SK-N-SH (cell line): ENCODE data around the gene TSSK6. TPM values are rescaled to one million over a fixed set of nuclear protein-coding genes. Genes with fewer than 3 reads are reported as not detected.

Source experiments
- CTCF ChIA-PET: fragments of 300-600, 350-600 bp; formaldehyde crosslinking; extraction: SDS; loops from one replicate; lab custom pipeline; 2021; lab: Yijun Ruan, JAX
- POLR2A ChIA-PET: fragments of 350-600 bp; sonication (Branson Sonifier 250); formaldehyde crosslinking; extraction: SDS; loops from one replicate; lab custom pipeline; 2020; ENCODE audit warnings: antibody characterized with exemption, inconsistent platforms; lab: Yijun Ruan, JAX
- DNase-seq: peaks from one replicate; pipeline ENCODE4 v3.0.0; 2012
- H2AFZ ChIP-seq: fragments of 200-600 bp; sonication (generic); 2 replicates; pipeline ENCODE4 v1.8.1; 2016; ENCODE audit warnings: antibody characterized with exemption, mild to moderate bottlenecking, low read depth
- H3F3A ChIP-seq: fragments of 200-600 bp; sonication (generic); replicated peaks from 2 replicates; pipeline ENCODE3; 2016; ENCODE audit warnings: antibody characterized with exemption, mild to moderate bottlenecking; ENCODE audit not compliant: insufficient read depth
- H3K27ac ChIP-seq, 2 experiments: fragments of 200-500 bp in 1 of 2; fragments of 200-600 bp in 1 of 2; sonication (Bioruptor generic) in 1 of 2; sonication (generic), shearing (Covaris generic) in 1 of 2; 2 replicates each; pipeline versions ENCODE4 v1.5.1 to v1.6.1; 2014 to 2016; ENCODE audit warnings: low read depth in 2 of 2, inconsistent platforms in 1 of 2, low read length in 1 of 2, mild to moderate bottlenecking in 1 of 2, mixed read lengths in 1 of 2
- H3K27me3 ChIP-seq: fragments of 200-600 bp; sonication (generic), shearing (Covaris generic); 2 replicates; pipeline ENCODE4 v1.6.1; 2016; ENCODE audit warnings: mixed run types; ENCODE audit not compliant: insufficient read depth
- H3K36me3 ChIP-seq, 2 experiments: fragments of 200-500 bp in 1 of 2; fragments of 200-600 bp in 1 of 2; sonication (Bioruptor generic) in 1 of 2; sonication (generic) in 1 of 2; replicated peaks in 1 of 2; 2 replicates each; pipeline versions ENCODE3 to v1.5.1; 2014 to 2016; ENCODE audit warnings: low read length in 1 of 2, mild to moderate bottlenecking in 1 of 2; ENCODE audit not compliant: insufficient read depth in 2 of 2, control insufficient read depth in 1 of 2
- H3K4me1 ChIP-seq, 2 experiments: fragments of 200-500 bp in 1 of 2; fragments of 200-600 bp in 1 of 2; sonication (Bioruptor generic) in 1 of 2; sonication (generic), shearing (Covaris generic) in 1 of 2; 2 replicates each; pipeline versions ENCODE4 v1.5.1 to v1.6.1; 2014 to 2016; ENCODE audit warnings: low read depth in 1 of 2, low read length in 1 of 2, mixed run types in 1 of 2; ENCODE audit not compliant: insufficient read depth in 2 of 2, control insufficient read depth in 1 of 2
- H3K4me2 ChIP-seq: fragments of 200-600 bp; sonication (generic), shearing (Covaris generic); 2 replicates; pipeline ENCODE4 v1.6.1; 2017; ENCODE audit warnings: mixed run types
- H3K4me3 ChIP-seq, 2 experiments: fragments of 200-500 bp in 1 of 2; fragments of 200-600 bp in 1 of 2; sonication (Bioruptor generic) in 1 of 2; sonication (generic), shearing (Covaris generic) in 1 of 2; 2 replicates each; pipeline versions ENCODE4 v1.5.1 to v1.8.1; 2014 to 2016; ENCODE audit warnings: low read depth in 2 of 2, inconsistent platforms in 1 of 2, low read length in 1 of 2, mild to moderate bottlenecking in 1 of 2, mixed read lengths in 1 of 2, moderate library complexity in 1 of 2
- H3K79me2 ChIP-seq: fragments of 200-600 bp; sonication (generic); 2 replicates; pipeline ENCODE4 v1.8.1; 2017; ENCODE audit warnings: mild to moderate bottlenecking; ENCODE audit not compliant: insufficient read depth
- H3K9ac ChIP-seq: fragments of 200-600 bp; sonication (generic); 2 replicates; pipeline ENCODE4 v1.6.1; 2017; ENCODE audit warnings: mixed run types
- H3K9me2 ChIP-seq: fragments of 200-600 bp; sonication (generic); 2 replicates; pipeline ENCODE4 v1.6.1; 2017; ENCODE audit warnings: mixed run types
- H3K9me3 ChIP-seq: fragments of 200-600 bp; sonication (generic); 2 replicates; pipeline ENCODE4 v1.6.1; 2017; ENCODE audit warnings: mixed run types, mild to moderate bottlenecking, moderate library complexity
- H4K20me1 ChIP-seq: fragments of 200-600 bp; sonication (generic); 2 replicates; pipeline ENCODE4 v1.6.1; 2017; ENCODE audit warnings: mild to moderate bottlenecking, mixed run types; ENCODE audit not compliant: insufficient read depth
- CHD2 ChIP-seq: fragments of 150-350 bp; IDR thresholded peaks from 2 replicates; pipeline ENCODE4 v1.6.1; 2018; ENCODE audit warnings: low read length; ENCODE audit not compliant: partially characterized antibody
- EP300 ChIP-seq, 2 experiments: IDR thresholded peaks; 2 replicates each; pipeline versions ENCODE4 v1.4.0 to v1.6.1; 2012; ENCODE audit warnings: borderline replicate concordance in 1 of 2, low read depth in 1 of 2, low read length in 1 of 2
- FOSL2 ChIP-seq: IDR thresholded peaks from 2 replicates; pipeline ENCODE4 v1.4.0; 2012; ENCODE audit warnings: low read depth, mild to moderate bottlenecking, moderate library complexity, borderline replicate concordance
- FOXJ3 ChIP-seq: sonication (generic); formaldehyde crosslinking; IDR thresholded peaks from 2 replicates; pipeline ENCODE4 v1.5.1; 2020; ENCODE audit warnings: mild to moderate bottlenecking, missing genetic modification reagents
- FOXM1 ChIP-seq: IDR thresholded peaks from 2 replicates; pipeline ENCODE4 v1.4.0; 2012; ENCODE audit warnings: low read depth, mild to moderate bottlenecking
- GABPA ChIP-seq: IDR thresholded peaks from 2 replicates; pipeline ENCODE4 v1.4.0; 2012; ENCODE audit warnings: low read depth, mild to moderate bottlenecking
- MXI1 ChIP-seq: IDR thresholded peaks from 2 replicates; pipeline ENCODE4 v1.6.1; 2012; ENCODE audit warnings: mild to moderate bottlenecking, low read depth, low read length, improper control_type of control experiment
- NFIC ChIP-seq: IDR thresholded peaks from 2 replicates; pipeline ENCODE4 v1.4.0; 2012; ENCODE audit warnings: borderline replicate concordance
- NRF1 ChIP-seq: IDR thresholded peaks from 2 replicates; pipeline ENCODE4 v1.6.1; 2012; ENCODE audit warnings: low read depth, mild to moderate bottlenecking, low read length
- RAD21 ChIP-seq: IDR thresholded peaks from 2 replicates; pipeline ENCODE4 v1.6.1; 2012; ENCODE audit warnings: mild to moderate bottlenecking, low read length
- RCOR1 ChIP-seq: fragments of 150-350 bp; IDR thresholded peaks from 2 replicates; pipeline ENCODE4 v1.6.1; 2017; ENCODE audit warnings: antibody characterized with exemption, low read length
- RXRA ChIP-seq: IDR thresholded peaks from 2 replicates; pipeline ENCODE4 v1.4.0; 2012; ENCODE audit warnings: low read depth, mild to moderate bottlenecking, borderline replicate concordance
- SMC3 ChIP-seq: IDR thresholded peaks from 2 replicates; pipeline ENCODE4 v1.6.1; 2012; ENCODE audit warnings: low read depth, low read length, improper control_type of control experiment
- TEAD4 ChIP-seq: IDR thresholded peaks from 2 replicates; pipeline ENCODE4 v1.4.0; 2012; ENCODE audit warnings: mild to moderate bottlenecking, borderline replicate concordance; ENCODE audit not compliant: insufficient read depth
- YY1 ChIP-seq: IDR thresholded peaks from 2 replicates; pipeline ENCODE4 v1.4.0; 2012; ENCODE audit warnings: low read depth, mild to moderate bottlenecking
- WGBS: methylation state at CpG from one replicate; pipeline ENCODE4 v1.1.6; 2017; ENCODE audit warnings: low lambda C conversion rate; 5-methylcytosine and 5-hydroxymethylcytosine counted together
- polyA plus RNA-seq, 3 experiments: library from polyadenylated mRNA; depleted of rRNA; stranded (reverse); fragments of >200 nt; gene quantifications; 2 replicates each; pipeline ENCODE4 v1.2.3, GENCODE V29; 2012
- TF ChIP-seq, protein P1 (sequence below): IDR thresholded peaks from 2 replicates; pipeline ENCODE4 v1.4.0; 2012; ENCODE audit warnings: low read depth, borderline replicate concordance
- TF ChIP-seq, protein P2 (sequence below): IDR thresholded peaks from 2 replicates; pipeline ENCODE4 v1.6.1; 2012; ENCODE audit warnings: mild to moderate bottlenecking, low read depth, low read length, moderate library complexity
- TF ChIP-seq, protein P3 (sequence below): fragments of 150-350 bp; IDR thresholded peaks from 2 replicates; pipeline ENCODE4 v1.6.1; 2016; ENCODE audit warnings: mild to moderate bottlenecking, low read depth, low read length
- TF ChIP-seq, protein P4 (sequence below): IDR thresholded peaks from 2 replicates; pipeline ENCODE4; 2012
- TF ChIP-seq, protein P5 (sequence below): fragments of 200-600 bp; sonication (generic); IDR thresholded peaks from 2 replicates; pipeline ENCODE4 v1.6.1; 2017; ENCODE audit warnings: antibody characterized with exemption, mild to moderate bottlenecking, moderate library complexity

Gene TSSK6
- polyA plus RNA-seq, 1 of the 3 experiments (the other 2 are of a cell fraction): 3.1 TPM

DNA sequence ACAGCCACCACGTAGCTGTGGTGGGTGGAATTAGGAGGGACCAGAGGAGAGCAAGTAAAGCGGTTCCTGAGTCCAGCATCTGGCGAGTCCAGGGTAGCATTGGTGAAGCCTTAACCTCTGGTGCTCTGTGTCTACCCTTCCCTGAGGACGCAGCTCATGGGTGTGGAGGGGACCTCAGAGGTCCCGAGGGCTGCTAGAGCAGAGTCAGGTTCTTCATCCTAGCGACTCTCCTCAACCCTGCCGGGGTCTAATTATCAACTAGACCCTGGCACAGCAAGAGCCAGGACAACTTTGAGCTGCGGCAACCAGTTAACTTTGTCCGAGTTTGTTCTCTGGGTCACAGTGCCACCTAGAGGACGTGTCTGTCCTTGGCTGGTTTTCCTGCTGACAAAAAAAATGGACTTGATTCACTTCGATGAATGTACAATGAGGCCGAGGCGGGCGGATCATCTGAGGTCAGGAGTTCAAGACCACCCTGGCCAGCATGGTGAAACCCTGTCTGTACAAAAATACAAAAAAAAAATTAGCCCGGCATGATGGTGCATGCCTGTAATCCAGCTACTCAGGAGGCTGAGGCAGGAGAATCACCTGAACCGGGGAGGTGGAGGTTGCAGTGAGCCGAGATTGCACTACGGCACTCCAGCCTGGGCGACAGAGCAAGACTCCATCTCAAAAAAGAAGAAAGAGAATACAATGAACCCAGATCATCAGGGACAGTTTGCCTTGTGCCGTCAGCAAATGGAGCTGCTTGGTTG lies 25.0 kb downstream of the TSSK6 start:
- POLR2A ChIA-PET: interaction anchor here (0.7 to 1.4 kb wide), 5 partner anchors 26 to 123 kb away, joined by 3 to 4 read pairs (median 3); partner anchors contain the start of genes GATAD2A and NDUFA13
- H4K20me1 ChIP-seq: no peaks in the 10 kb centered on the region
- peak overlapping the region; percentile 86 to 89 for H3K27ac ChIP-seq
- no peaks in the 10 kb centered on the region for H3K9me2 ChIP-seq
- H3K9me3 ChIP-seq: no peaks in the 10 kb centered on the region
- peak; percentile 83 for DNase-seq
- H3K4me1 ChIP-seq: peaks cover 24 to 44% of the 10 kb centered on the region in 2 experiments
- H2AFZ ChIP-seq: no peak overlapping the region
- peaks cover 21% of the 10 kb centered on the region for H3F3A ChIP-seq
- no peak overlapping the region for H3K4me3 ChIP-seq
- 36% methylated on average over 17 of the region's 20 CpGs for WGBS
- H3K9ac ChIP-seq: 0 out of 2 replicates have a peak overlapping the region, but pooled peaks have one; percentile 33
- CTCF ChIA-PET: interaction anchor here (0.6 to 9.7 kb wide), 53 partner anchors 9 to 345 kb away, joined by 3 to 172 read pairs (median 6); partner anchors contain the start of genes GATAD2A, GMIP, MAU2 and NDUFA13
- H3K27me3 ChIP-seq: no peaks in the 10 kb centered on the region
- H3K36me3 ChIP-seq: peaks cover 4 to 21% of the 10 kb centered on the region in 2 experiments
- peaks cover 42% of the 10 kb centered on the region for H3K79me2 ChIP-seq
- TF ChIP-seq YY1 (no peak), NFIC (no peak), RAD21 (peak; percentile 90), MXI1 (no peak), FOXJ3 (CRISPR knock-in tag) (no peak), FOSL2 (no peak), EP300 (IDR thresholded peaks at IDR 0.05; ENCODE audit: borderline replicate concordance in 1 of 2, low read depth in 1 of 2, low read length in 1 of 2) (no peak), CHD2 (peak; percentile 48), TEAD4 (no peak), GABPA (no peak), FOXM1 (no peak), SMC3 (peak; percentile 72), NRF1 (no peak), RXRA (no peak), RCOR1 (0 out of 2 replicates have a peak, but pooled peaks have one; percentile 18)
- TF ChIP-seq, protein P1, sequence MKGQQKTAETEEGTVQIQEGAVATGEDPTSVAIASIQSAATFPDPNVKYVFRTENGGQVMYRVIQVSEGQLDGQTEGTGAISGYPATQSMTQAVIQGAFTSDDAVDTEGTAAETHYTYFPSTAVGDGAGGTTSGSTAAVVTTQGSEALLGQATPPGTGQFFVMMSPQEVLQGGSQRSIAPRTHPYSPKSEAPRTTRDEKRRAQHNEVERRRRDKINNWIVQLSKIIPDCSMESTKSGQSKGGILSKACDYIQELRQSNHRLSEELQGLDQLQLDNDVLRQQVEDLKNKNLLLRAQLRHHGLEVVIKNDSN: no peak
- TF ChIP-seq, protein P2, sequence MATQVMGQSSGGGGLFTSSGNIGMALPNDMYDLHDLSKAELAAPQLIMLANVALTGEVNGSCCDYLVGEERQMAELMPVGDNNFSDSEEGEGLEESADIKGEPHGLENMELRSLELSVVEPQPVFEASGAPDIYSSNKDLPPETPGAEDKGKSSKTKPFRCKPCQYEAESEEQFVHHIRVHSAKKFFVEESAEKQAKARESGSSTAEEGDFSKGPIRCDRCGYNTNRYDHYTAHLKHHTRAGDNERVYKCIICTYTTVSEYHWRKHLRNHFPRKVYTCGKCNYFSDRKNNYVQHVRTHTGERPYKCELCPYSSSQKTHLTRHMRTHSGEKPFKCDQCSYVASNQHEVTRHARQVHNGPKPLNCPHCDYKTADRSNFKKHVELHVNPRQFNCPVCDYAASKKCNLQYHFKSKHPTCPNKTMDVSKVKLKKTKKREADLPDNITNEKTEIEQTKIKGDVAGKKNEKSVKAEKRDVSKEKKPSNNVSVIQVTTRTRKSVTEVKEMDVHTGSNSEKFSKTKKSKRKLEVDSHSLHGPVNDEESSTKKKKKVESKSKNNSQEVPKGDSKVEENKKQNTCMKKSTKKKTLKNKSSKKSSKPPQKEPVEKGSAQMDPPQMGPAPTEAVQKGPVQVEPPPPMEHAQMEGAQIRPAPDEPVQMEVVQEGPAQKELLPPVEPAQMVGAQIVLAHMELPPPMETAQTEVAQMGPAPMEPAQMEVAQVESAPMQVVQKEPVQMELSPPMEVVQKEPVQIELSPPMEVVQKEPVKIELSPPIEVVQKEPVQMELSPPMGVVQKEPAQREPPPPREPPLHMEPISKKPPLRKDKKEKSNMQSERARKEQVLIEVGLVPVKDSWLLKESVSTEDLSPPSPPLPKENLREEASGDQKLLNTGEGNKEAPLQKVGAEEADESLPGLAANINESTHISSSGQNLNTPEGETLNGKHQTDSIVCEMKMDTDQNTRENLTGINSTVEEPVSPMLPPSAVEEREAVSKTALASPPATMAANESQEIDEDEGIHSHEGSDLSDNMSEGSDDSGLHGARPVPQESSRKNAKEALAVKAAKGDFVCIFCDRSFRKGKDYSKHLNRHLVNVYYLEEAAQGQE: no peak
- TF ChIP-seq, protein P3, sequence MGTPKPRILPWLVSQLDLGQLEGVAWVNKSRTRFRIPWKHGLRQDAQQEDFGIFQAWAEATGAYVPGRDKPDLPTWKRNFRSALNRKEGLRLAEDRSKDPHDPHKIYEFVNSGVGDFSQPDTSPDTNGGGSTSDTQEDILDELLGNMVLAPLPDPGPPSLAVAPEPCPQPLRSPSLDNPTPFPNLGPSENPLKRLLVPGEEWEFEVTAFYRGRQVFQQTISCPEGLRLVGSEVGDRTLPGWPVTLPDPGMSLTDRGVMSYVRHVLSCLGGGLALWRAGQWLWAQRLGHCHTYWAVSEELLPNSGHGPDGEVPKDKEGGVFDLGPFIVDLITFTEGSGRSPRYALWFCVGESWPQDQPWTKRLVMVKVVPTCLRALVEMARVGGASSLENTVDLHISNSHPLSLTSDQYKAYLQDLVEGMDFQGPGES: no peak
- TF ChIP-seq, protein P4, sequence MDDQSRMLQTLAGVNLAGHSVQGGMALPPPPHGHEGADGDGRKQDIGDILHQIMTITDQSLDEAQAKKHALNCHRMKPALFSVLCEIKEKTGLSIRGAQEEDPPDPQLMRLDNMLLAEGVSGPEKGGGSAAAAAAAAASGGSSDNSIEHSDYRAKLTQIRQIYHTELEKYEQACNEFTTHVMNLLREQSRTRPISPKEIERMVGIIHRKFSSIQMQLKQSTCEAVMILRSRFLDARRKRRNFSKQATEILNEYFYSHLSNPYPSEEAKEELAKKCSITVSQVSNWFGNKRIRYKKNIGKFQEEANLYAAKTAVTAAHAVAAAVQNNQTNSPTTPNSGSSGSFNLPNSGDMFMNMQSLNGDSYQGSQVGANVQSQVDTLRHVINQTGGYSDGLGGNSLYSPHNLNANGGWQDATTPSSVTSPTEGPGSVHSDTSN: no peak
- TF ChIP-seq, protein P5, sequence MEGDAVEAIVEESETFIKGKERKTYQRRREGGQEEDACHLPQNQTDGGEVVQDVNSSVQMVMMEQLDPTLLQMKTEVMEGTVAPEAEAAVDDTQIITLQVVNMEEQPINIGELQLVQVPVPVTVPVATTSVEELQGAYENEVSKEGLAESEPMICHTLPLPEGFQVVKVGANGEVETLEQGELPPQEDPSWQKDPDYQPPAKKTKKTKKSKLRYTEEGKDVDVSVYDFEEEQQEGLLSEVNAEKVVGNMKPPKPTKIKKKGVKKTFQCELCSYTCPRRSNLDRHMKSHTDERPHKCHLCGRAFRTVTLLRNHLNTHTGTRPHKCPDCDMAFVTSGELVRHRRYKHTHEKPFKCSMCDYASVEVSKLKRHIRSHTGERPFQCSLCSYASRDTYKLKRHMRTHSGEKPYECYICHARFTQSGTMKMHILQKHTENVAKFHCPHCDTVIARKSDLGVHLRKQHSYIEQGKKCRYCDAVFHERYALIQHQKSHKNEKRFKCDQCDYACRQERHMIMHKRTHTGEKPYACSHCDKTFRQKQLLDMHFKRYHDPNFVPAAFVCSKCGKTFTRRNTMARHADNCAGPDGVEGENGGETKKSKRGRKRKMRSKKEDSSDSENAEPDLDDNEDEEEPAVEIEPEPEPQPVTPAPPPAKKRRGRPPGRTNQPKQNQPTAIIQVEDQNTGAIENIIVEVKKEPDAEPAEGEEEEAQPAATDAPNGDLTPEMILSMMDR: peak; percentile 86
- H3K4me2 ChIP-seq: peak overlapping the region; percentile 58
